HG03457 (cell line): Measurements from ENCODE around the gene SUN5.
"Not testable (repeated sequence)": the region's sequence is repeated elsewhere in the genome, so short reads cannot be mapped to it uniquely, and the experiment has no call there.

Experiments
- ATAC-seq: cut with Tn5 transposase; IDR thresholded peaks from one replicate; pipeline ENCODE4 v1.9.1; 2021; ENCODE audit warnings: moderate number of reproducible peaks; ENCODE audit not compliant: unreplicated experiment

Gene SUN5

DNA sequence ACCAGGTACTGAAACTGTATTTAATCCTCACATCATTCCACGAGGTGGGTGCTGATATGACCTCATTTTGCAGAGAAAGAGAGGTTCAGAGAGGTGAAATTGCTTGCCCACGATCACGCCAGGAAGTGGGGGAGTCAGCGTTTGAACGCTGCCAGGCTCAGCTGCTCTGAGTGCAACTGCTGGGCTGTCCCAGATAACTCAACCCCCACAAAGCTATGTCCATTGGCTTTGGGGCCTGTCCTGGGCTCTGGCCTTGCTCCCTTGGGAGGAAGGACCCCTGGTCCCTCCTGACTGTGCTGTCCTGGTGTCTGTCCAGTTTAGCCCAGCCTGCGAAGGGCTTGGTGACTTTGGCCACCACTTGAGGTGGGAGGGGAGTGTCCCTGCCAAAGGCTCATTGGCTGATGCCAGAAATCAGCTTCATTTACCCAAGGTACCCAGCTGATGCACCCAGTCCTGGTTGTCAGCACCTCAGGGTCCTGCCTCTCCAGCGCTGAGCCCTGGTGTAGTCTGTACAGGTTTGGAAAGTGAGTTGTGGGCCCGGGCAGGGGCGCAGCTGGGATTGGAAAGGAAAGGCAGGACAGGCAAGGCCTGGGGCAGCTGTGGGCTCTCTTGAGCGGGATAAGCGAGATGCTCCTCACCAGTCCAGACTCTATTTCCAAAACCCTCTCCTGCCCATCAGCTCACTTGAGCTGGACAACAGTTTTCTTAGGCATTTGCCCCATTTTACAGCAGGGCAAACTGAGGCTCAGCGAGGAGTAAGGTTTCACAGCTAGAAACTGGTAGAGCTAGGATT lies 38.5 kb downstream of the SUN5 start:
- ATAC-seq: no peak

DNA sequence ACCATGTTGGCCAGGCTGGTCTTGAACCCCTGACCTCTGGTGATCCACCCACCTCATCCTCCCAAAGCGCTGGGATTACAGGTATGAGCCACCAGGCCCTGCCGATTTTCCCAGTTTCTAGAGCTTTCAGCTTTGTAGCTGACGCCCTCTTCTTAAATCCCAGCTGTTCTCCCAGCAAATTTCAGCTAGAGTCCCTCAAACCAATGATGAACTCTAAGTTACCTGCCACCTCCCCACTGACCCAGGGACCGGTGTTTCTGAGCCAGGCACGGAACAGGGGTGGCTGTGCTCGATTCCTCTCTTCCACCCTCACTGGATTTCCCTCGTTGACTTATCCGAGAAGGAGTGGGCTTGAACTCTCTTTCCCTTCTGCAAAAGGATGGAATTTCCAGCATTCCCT lies 39.1 kb downstream of the SUN5 start:
- no peak for ATAC-seq

DNA sequence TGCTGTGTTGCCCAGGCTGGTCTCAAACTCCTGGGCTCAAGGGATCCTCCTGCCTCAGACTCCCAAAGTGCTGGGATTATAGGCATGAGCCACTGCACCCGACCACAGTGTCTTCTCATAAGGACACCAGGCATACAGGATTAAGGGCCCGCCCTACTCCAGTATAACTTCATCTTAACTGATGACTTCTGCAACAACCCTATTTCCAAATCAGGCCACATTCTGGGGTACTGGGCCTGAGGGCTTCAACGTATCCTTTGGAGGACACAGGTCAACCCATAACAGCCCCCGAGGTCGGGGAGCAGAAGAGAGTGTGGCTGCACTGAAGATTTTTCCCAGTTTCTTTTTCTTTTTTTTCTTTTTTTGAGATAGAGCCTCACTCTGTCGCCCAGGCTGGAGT lies 39.7 kb downstream of the SUN5 start:
- no peak for ATAC-seq

DNA sequence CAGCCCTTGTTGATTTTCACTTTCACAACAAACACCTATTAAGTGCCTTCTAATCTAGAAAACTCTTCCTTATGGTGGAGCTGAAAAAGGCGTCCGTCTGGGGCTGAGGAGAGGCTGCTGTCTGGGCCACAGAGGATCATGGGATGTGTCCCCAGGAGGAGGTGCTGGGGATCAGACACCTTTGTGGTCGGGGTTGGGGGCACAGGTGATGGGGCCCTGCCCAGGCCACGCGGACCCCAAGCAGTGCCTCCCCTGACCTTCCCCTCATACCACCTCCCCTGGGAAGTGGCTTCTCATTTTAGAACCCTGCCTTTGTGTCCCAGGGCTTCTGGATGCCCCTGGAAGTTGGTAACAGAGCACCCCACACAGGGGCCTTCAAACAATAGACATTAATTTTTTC lies 41.1 kb downstream of the SUN5 start:
- ATAC-seq: no peak

DNA sequence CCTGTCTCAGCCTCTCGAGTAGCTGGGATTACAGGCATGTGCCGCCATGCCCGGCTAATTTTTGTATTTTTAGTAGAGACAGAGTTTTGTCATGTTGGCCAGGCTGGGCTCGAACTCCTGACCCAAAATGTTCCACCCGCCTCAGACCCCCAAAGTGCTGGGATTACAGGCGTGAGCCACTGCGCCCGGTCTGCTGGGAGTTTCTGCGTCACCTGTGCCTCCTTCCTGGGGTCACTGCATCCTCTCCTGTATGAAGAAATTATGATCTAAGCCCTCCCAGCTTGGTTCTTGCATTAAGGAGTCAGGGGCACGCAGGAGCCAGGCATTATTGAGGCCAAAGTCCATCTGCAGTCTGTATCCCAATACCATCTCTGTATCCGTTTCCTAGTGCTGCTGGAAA lies 41.6 kb downstream of the SUN5 start:
- not testable (repeated sequence) for ATAC-seq

DNA sequence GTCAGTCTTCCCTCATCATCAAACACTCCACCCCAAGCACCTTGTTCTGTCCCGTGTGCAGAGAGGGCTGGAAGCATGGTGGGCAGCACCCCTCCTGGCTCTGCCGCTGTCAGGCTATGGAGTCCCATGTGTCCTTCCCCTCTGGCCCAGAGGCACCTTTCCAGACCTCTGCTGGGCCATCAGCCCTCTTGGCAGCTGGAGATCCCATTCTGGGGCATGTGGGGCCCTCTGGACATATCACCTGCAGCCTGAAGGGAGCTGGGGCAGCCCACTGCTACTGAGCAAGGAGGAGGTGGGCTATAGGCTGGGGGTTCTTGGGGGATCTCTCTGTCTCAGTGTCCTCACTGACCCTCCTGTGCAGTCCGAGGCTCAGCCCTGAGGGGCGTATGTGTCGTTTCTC lies 42.2 kb downstream of the SUN5 start:
- ATAC-seq: no peak

DNA sequence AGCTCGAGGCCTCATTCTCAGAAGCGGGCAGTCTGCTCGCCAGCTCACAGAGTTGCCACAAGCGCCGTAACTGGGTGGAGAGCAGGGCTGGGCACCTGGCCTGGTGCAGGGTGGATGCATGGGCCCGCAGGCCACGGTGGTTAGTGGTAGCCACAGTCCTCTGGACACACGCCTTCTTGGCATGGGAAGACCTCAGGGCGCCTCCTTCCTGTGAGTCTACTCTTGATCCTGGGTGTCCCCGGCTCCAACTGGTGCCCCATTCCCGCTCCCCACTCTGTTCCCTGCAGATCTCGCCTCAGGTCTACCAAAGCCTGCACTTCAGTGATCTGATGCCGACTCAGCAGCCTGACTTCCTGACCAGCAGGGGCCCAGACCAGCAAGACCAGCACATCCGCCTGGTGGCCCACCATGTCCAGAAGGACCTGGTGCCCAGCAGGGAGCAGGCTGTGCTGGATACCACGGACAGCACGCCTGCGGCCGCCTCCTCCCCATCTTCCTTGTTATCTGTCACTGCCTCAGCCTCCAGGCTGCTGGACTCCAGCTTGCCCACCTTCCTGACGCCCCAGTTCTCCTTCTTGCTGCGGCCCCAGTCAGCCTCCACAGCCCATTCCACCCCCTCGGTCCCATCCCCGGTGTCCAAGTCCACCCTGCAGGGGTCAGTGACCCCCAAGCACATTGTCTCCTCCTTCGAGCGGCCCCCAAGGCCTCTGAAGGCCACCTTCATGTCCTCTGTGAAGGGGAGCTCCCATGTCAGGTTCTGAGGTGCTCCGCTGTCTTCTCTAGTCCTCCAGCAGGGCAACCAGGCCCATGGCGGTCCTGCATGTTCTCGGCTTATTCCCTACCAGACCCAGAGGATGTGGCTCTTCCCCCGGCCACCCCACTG lies 43.1 kb downstream of the SUN5 start:
- no peak for ATAC-seq

DNA sequence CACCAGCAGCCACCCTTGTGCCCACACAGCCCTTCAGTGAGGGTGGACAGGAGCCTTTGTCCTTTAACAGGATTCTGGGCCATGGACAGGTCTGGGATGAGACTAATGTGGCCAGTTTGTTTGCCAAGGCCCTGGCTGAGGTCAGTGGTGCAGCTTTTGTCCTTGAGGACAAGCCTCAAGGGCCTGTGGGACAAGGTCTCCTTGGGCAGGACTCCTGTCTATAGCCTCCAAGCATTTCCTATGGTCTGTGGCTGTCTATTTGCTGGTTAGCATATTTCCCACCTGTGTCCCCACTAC lies 44.1 kb downstream of the SUN5 start:
- no peak for ATAC-seq

DNA sequence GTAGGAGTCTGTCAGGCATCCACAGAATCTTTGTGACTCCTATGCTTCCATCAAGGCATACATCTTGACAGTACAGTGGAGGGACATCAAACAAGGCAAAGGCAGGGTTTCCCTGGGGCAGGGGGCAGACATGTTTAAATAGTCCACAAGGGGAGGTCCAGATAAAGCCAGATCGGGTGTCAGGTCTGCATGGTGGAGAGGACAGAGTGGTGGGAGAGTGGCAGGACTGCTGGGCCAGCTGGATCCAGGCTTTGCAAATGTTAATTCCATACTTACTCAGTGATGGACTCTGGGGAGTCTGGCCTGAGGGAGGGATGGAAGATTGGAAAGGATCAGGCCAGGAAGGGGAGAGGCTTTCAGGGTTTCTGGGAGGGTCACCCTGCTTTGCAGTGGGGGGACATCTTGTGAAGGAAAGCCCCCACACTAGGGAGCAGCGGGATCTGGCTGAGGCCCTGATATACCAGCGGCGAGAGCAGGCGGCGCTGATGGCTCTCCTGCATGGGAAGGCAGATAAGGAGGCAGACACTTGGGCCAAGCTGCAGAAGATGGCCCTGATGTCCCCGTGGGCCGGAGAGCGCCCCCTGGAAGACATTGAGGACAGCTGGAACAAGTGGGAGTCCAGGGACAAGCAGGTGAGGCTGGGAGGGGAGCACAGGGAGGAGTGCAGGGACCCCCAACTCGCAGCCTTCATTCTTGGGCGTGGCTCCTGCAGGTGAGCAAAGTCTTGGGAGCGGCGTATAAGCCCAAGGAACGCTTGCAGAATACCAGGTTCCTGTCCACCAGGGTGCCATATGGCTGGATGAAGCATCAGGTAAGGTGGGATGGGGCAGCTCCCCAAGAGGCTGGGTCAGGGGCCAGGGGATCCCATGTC lies 44.6 kb downstream of the SUN5 start:
- ATAC-seq: no peak

DNA sequence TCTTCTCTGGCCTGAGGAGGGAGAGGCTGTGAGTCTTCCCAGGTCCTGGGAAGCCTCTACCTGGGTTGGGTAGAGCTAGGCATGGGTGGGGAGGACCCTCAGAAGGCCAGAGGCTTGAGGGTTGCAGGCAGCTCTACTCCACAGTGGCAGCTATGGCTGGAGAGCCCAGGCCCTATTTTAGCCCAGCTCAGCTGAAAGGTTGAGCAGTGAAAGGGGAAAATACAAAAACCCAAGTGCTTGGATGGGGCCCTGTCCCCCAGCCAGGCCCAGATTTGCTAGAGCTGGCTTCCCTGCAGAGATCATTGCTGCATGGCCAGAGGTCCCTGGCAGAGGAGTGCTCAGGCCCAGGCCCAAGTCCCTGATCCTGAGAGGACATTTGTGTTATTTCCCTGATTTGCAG lies 45.7 kb downstream of the SUN5 start:
- no peak for ATAC-seq

DNA sequence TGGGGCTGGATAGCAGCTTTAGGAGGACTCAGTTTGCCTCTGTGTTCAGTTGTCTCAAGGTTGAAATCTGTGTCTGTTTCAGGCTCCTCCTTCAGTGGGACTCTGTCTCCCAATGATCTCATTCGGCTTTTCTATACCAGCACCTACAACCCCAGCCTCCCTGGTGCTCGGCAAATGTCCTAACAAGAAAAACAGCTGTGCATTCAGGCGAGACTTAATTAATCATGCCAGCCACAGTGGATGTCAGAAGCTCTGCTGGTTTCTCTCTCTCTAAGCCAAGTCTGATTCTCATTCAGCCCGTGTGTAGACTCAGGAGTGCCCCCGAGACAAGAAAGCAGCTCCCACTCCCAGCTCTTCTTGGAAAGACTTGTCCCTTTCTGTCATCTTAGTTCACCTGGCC lies 46.8 kb downstream of the SUN5 start:
- no peak for ATAC-seq

DNA sequence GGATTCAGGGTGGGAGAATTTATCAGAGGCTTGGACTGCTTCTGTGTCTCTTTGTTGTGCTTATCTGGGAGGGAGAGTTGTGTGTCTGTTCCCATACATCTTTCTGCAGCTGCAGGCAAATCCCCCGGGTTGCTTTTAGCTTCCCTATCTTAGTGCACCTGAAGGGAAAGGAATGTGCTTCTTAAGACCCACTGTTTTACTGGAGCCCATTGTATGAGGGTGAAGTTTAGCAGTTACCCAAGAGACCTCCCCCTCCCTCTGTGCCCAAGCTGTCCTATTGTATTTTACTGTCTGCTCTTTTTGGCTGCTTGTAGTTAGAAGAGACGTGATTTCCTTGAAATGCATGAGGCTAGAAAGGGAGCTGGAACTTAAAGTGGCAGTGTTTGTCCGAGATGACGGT lies 53.7 kb downstream of the SUN5 start:
- not testable (repeated sequence) for ATAC-seq

DNA sequence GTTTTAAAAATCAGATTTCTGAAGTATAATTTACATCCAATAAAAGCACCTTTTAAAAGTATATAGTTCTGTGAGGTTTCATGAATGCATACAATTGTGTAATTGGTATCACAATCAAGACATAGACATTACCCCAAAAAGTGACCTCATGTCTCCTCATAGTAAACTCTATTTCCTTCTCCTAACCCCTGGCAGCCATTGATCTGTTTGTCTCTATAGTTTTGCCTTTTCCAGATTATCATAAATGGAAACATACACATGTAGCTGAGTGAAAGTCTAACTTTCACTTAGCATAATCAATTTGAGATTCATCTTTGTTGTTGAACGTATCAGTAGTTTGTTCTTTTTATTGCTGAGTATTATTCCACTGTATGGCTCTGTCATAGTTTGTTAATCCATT lies 57.6 kb downstream of the SUN5 start:
- ATAC-seq: no peak

DNA sequence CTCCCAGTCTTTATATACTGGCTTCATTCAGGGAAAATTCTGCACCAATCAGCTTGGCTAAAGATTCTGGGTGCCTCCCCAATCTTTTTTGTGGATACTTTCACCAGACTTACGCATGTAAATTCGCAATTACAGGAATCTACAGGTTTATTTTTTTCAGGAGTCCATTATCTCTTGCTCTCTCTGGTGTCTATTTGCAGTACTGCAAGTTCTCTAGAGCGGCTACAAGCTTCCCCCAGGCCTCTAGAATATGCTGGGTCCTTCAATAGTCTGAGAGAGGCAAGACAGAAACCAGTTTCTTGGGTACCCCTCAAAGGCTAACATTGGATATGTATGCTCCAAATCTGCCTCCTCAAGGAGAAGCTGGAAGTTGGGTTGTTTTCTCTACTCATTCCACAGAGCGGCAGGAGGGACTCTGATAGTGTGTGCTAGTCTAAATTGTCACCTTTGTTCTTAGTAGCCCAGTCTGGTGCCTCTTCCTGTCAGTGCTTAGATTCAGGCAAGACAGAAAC lies 58.5 kb downstream of the SUN5 start:
- no peak for ATAC-seq

DNA sequence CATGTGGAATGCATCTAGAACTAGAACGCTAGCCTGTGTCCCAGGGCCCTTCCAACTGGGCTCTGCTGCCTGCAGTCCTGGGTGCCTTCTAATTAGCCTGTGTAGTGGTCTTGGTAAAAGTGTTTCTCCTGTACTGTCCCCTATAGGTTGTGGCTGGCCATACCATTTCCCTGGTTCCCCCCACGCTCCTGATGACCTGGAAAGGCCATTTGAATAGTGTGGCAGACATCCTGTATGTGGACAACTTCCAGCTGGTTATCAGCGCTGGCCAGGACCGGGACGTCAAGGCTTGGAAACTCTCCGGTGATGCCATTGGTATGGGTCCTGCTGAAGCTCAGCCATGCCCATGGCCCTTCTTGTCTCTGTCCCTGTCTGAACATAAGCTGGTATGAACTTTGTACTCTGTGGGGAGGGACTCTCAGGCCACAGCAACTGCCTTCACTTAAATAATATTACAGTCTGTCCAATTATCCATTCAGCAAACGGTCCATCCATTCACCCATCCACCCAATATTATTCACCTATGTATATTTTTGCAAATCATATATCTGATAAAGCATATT lies 60.7 kb downstream of the SUN5 start:
- no peak for ATAC-seq

DNA sequence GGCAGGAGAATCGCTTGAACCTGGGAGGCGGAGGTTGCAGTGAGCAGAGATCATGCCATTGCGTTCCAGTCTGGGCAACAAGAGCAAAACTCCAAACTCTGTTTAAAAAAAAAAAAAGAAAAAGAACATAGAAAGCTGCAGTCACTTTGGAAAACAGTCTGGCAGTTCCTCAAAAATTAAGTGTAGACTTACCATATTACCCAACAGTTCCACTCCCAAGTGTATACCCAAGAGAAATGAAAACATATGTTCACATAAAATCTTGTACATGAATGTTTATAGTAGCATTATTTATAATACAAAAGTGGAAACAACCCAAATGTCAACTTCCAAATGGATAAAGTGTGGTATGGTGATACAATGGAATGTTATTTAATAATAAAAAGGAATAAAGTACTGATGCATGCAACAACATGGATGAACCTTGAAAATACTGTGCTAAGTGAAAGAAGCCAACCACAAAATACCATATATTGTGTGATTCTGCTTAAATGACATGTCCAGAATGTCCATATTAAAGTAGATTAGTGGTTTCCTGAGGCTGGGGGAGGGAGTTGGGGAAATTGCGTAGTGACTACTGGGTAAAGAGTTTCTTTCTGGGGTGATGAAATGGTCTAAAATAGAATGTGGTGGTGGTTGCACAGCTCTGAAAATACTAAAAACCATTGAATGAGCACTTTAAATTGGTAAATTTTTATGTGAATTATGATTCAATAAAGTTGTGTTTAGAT lies 62.9 kb downstream of the SUN5 start:
- no peak for ATAC-seq

DNA sequence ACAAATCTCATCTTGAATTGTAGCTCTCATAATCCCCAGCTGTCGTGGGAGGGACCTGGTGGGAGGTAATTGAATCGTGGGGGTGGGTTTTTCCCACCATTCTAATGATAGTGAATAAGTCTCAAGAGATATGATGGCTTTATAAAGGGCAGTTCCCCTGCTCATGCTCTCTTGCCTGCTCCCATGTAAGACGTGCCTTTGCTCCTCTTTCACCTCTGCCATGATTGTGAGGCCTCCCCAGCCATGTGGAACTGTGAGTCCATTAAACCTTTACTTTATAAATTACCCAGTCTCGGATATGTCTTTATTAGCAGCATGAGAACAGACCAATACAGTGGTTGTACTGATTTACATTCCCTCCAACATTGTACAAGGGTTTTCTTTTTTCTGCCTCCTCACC lies 69.7 kb downstream of the SUN5 start:
- ATAC-seq: no peak
